Suprapubic skin (tissue), 4 donors: Measurements from ENCODE around the gene UCK2. TPM values are rescaled to one million over a fixed set of nuclear protein-coding genes. Genes with fewer than 3 reads are reported as not detected.

ENCODE experiments used
- DNase-seq, 2 donors: peaks; one replicate each; pipeline ENCODE4 v3.0.0-alpha.2; 2019; ENCODE audit warnings: low spot score in 2 of 2
- H3K27ac ChIP-seq: fragments of 200-600 bp; sonication (generic); one replicate; pipeline ENCODE4 v1.5.1; 2019
- H3K27me3 ChIP-seq: fragments of 200-600 bp; sonication (generic); one replicate; pipeline ENCODE4 v1.5.1; 2019
- H3K36me3 ChIP-seq: fragments of 200-600 bp; sonication (generic); one replicate; pipeline ENCODE4 v1.5.1; 2019
- H3K4me1 ChIP-seq: fragments of 200-600 bp; sonication (generic); one replicate; pipeline ENCODE4 v1.5.1; 2019
- H3K4me3 ChIP-seq: fragments of 200-600 bp; sonication (generic); one replicate; pipeline ENCODE4 v1.5.1; 2019; ENCODE audit warnings: mild to moderate bottlenecking
- H3K9me3 ChIP-seq: fragments of 200-600 bp; sonication (generic); one replicate; pipeline ENCODE4 v1.5.1; 2019
- CTCF ChIP-seq, 2 donors: fragments of 200-600 bp in 1 of 2; fragments of 450-650 bp in 1 of 2; sonication (generic) in 1 of 2; IDR thresholded peaks; one replicate each; pipeline ENCODE4 v1.5.1; 2016 to 2019; ENCODE audit warnings: antibody characterized with exemption in 2 of 2, mild to moderate bottlenecking in 1 of 2, moderate library complexity in 1 of 2
- EP300 ChIP-seq: sonication (generic); formaldehyde crosslinking; IDR thresholded peaks from one replicate; pipeline ENCODE4 v1.6.1; 2017; ENCODE audit warnings: antibody characterized with exemption
- POLR2A ChIP-seq, 2 donors: fragments of 450-650 bp; IDR thresholded peaks; one replicate each; pipeline ENCODE4 v1.6.1; 2017; ENCODE audit warnings: antibody characterized with exemption in 2 of 2, mild to moderate bottlenecking in 2 of 2, moderate library complexity in 2 of 2
- POLR2AphosphoS5 ChIP-seq, 3 donors: sonication (generic); formaldehyde crosslinking; IDR thresholded peaks; one replicate each; pipeline ENCODE4 v1.6.1; 2017; ENCODE audit warnings: antibody characterized with exemption in 3 of 3
- WGBS: methylation state at CpG from one replicate; pipeline ENCODE4 v1.1.5; 2018; 5-methylcytosine and 5-hydroxymethylcytosine counted together
- total RNA-seq, 4 donors: library from RNA; depleted of rRNA; stranded (reverse); fragments of >200 nt; gene quantifications; one replicate each; pipeline ENCODE4 v1.1.0, GENCODE V29; 2016

UCK2 gene
- total RNA-seq, 4 donors from 2014 or later, result 44.8 to 51.5 (median 45.4) TPM

- Histone ChIP-seq H3K27ac (no peak overlapping the region), H3K4me1 (no peaks in the 10 kb centered on the region), H3K36me3 (no peaks in the 10 kb centered on the region), H3K27me3 (peaks cover 8% of the 10 kb centered on the region), H3K9me3 (no peaks in the 10 kb centered on the region), H3K4me3 (no peak overlapping the region)
- no peak for TF ChIP-seq POLR2A (IDR thresholded peaks at IDR 0.05)
- no peak for TF ChIP-seq EP300
- no peak for TF ChIP-seq CTCF (IDR thresholded peaks at IDR 0.05)
- TF ChIP-seq POLR2AphosphoS5 (IDR thresholded peaks at IDR 0.05), result no peak
- no peak for DNase-seq
- WGBS, result 31% methylated on average over 2 of the region's 2 CpGs
Observed at GRCh38 chr1:165927169-165927568, 99.8 kb downstream of the UCK2 start.

DNA sequence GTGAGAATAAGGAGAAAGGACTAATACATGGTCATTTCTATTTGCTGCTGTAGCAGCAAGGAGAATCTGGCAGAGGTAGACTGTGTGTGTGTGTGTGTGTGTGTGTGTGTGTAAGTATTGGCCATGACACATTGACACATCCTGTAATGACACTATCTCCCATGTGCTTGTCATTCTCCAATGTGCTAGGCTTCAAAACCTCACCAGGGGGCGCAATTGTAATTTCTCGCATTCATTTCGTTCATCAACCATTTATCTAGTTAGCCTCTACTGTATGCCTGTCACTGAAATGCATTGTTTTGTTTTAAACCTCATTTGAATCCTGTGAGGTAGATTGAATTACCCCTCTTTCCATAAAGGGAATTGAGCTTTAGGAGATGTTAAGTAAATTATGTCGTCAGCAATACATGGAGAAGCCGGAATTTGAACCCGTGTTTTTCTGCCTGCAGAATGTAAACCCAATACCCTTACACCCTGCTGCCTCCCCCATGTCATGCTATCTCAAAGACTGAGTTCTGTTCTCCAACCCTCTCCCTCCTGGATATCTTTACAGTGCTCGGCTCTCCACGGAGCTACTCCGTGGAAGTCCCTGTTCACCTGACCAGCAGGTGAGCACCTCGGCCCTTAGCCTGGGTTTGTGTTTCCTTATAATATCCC lies 100.8 kb downstream of the UCK2 start:
- TF ChIP-seq POLR2A (IDR thresholded peaks at IDR 0.05), result no peak
- peak; percentile 37 to 52 for TF ChIP-seq CTCF (IDR thresholded peaks at IDR 0.05)
- no peak for TF ChIP-seq POLR2AphosphoS5 (IDR thresholded peaks at IDR 0.05)
- Histone ChIP-seq H3K9me3 (no peaks in the 10 kb centered on the region), H3K4me1 (no peaks in the 10 kb centered on the region), H3K27me3 (peaks cover 8% of the 10 kb centered on the region), H3K36me3 (no peaks in the 10 kb centered on the region), H3K4me3 (no peak overlapping the region), H3K27ac (no peak overlapping the region)
- WGBS, result 66% methylated on average over 10 of the region's 10 CpGs
- DNase-seq, result no peak

- no peak for TF ChIP-seq EP300
- TF ChIP-seq POLR2A (IDR thresholded peaks at IDR 0.05), result no peak
- no peak for TF ChIP-seq CTCF (IDR thresholded peaks at IDR 0.05)
- no peak for TF ChIP-seq POLR2AphosphoS5 (IDR thresholded peaks at IDR 0.05)
- H3K4me3 ChIP-seq, result no peak overlapping the region
- no peak overlapping the region for H3K27ac ChIP-seq
- no peaks in the 10 kb centered on the region for H3K9me3 ChIP-seq
- no peak for DNase-seq
- H3K27me3 ChIP-seq, result peaks cover 4% of the 10 kb centered on the region
- no peaks in the 10 kb centered on the region for H3K36me3 ChIP-seq
- no peaks in the 10 kb centered on the region for H3K4me1 ChIP-seq
- 94% methylated on average over 1 of the region's 1 CpG for WGBS
Observed at GRCh38 chr1:165930961-165931360, 103.5 kb downstream of the UCK2 start.

DNA sequence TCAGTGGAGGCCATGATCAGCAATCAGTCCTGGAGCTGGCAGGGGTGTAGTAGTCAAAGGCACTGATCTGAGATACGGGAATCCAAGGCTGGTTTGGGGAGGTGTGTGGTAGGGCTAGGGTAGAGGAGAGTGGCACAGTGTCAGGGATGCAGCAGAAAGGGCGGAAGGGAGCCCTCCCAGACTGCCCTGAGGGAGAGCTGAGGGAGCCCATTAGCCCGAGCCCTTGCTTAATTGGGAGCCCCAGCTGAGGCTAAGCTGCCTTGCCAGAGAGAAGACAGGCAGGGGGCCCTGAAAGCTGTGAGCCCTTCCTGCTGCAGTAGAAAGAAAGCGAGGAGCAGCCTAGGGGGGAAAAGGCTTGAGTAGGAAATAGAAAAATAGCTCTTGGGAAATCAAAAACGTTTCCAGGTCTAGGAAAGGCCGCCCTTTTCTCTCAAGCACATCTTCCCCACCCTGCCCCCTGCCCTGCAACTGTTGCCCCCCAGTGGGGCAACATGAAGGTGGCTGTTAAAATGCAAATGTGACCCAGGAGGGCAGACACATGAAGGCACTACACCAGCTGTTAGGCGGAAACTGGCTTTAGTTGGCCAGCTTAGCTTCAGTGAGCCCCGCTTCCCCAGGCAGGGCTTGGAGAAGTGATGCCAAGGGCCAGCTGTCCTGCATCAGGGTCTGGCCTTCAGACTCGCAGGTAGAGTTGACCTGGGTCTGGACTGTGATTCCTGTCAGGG lies 106.2 kb downstream of the UCK2 start:
- DNase-seq, result no peak
- no peak overlapping the region for H3K27ac ChIP-seq
- TF ChIP-seq POLR2AphosphoS5 (IDR thresholded peaks at IDR 0.05), result no peak
- TF ChIP-seq EP300, result no peak
- no peak for TF ChIP-seq POLR2A (IDR thresholded peaks at IDR 0.05)
- TF ChIP-seq CTCF (IDR thresholded peaks at IDR 0.05), result no peak
- peaks cover 4% of the 10 kb centered on the region for H3K27me3 ChIP-seq
- H3K36me3 ChIP-seq, result no peaks in the 10 kb centered on the region
- 82% methylated on average over 9 of the region's 9 CpGs for WGBS
- H3K4me1 ChIP-seq, result no peaks in the 10 kb centered on the region
- H3K4me3 ChIP-seq, result no peak overlapping the region
- H3K9me3 ChIP-seq, result no peaks in the 10 kb centered on the region

DNA sequence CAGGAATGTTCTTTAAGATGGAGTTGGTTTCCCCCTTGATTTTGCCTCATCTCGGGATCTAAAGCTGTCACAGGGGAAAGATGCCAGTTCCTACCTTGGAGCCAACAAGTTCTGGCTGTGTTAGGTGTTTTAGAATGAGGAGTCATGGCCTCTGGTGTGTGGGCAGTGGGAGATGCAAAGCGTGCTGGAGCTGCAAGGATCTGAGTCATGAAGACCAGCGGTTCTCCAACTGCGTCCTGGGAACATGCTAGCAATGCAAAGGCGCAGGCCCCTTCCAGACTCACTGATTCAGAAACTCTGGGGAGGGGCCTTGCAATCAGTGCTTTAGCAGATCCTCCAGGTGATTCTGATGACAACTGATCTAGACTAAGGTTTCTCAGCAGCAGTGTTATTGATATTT lies 109.1 kb downstream of the UCK2 start:
- Histone ChIP-seq H3K27me3 (no peaks in the 10 kb centered on the region), H3K36me3 (no peaks in the 10 kb centered on the region), H3K4me3 (no peak overlapping the region), H3K9me3 (no peaks in the 10 kb centered on the region), H3K4me1 (no peaks in the 10 kb centered on the region), H3K27ac (no peak overlapping the region)
- 88% methylated on average over 5 of the region's 5 CpGs for WGBS
- DNase-seq, result no peak
- TF ChIP-seq CTCF (IDR thresholded peaks at IDR 0.05) (no peak), POLR2AphosphoS5 (IDR thresholded peaks at IDR 0.05) (no peak), POLR2A (IDR thresholded peaks at IDR 0.05) (no peak), EP300 (no peak)
